Chondrocyte (in vitro differentiated cells): Measurements from ENCODE around the gene EXOSC5. TPM values are rescaled to one million over a fixed set of nuclear protein-coding genes. Genes with fewer than 3 reads are reported as not detected.

Source experiments
- DNase-seq: peaks from one replicate; pipeline ENCODE4 v3.0.0; 2021; ENCODE audit warnings: mixed read lengths, low spot score
- H3K27ac Mint-ChIP-seq: one replicate; pipeline ENCODE4 v1.8.0; 2021; ENCODE audit warnings: mild to moderate bottlenecking, moderate library complexity, mixed read lengths; ENCODE audit not compliant: unreplicated experiment
- H3K27me3 Mint-ChIP-seq: 2 replicates; pipeline ENCODE4 v1.8.0; 2021; ENCODE audit warnings: low read depth, mixed read lengths
- H3K36me3 Mint-ChIP-seq: 2 replicates; pipeline ENCODE4 v1.8.0; 2021; ENCODE audit warnings: low read depth, mixed read lengths
- H3K4me1 Mint-ChIP-seq: 2 replicates; pipeline ENCODE4 v1.8.0; 2021; ENCODE audit warnings: low read depth, mild to moderate bottlenecking, mixed read lengths
- H3K4me3 Mint-ChIP-seq: one replicate; pipeline ENCODE4 v1.8.0; 2021; ENCODE audit warnings: mild to moderate bottlenecking, moderate library complexity, mixed read lengths; ENCODE audit not compliant: unreplicated experiment
- H3K9me3 Mint-ChIP-seq: 2 replicates; pipeline ENCODE4 v1.8.0; 2021; ENCODE audit warnings: low read depth, mixed read lengths
- total RNA-seq: library from RNA; stranded (reverse); gene quantifications from 3 replicates; pipeline ENCODE4 v1.2.1, GENCODE V29; 2021
- TF ChIP-seq, protein P1 (sequence below): fragments of 200-600 bp; sonication (generic); IDR thresholded peaks from 2 replicates; pipeline ENCODE4 v1.5.0; 2021; ENCODE audit warnings: antibody characterized with exemption, mild to moderate bottlenecking, moderate library complexity

The EXOSC5 gene
- total RNA-seq, 1 donor from 2014 or later, result 5.5 TPM

- no peak overlapping the region for H3K4me3 Mint-ChIP-seq
- no peak overlapping the region for H3K27ac Mint-ChIP-seq
Measured at GRCh38 chr19:41427647-41428480, 30.7 kb upstream of the EXOSC5 start.

DNA sequence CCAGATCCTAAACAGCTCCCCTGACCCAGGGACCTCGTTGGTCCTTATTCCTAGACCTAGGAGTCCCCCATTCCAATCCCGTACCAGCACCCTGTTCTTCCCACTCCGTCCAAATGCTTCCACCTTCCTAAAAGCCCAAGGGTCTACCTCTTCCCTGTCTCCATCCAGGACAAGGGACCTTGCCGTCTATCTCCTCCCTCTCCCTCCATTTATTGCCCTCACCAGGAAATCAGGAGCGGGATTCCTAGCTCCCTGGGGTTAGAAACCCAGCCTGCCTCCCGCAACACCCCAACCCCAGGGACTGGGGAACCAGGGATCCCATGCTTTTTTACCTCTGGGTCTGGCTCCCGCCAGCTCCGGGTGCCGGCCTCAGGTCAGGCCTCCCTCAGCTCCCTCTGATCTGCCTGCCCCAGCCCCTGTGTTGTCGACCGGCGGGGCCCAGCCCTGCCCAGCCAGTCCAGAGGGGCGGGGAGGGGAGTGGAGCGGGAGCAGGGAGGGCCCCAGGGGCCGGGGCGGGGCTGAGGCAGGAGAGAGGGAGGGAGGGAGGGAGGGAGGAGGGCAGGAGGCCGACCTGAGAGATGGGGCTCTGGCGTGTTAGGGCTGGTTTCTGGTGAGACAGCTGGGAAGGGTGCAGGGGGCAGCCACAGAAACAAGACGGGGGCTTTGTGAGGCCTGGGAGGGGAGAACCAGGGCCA lies 29.9 kb upstream of the EXOSC5 start, which contains the start of gene B3GNT8:
Gene B3GNT8, minus strand, starts transcription at position 423 of the 695 bp plus-strand sequence. CDS start 596 bp downstream, outside the sequence.
- Mint-ChIP-seq H3K36me3 (peaks cover 10% of the 10 kb centered on the region), H3K4me1 (peaks cover 10% of the 10 kb centered on the region), H3K27ac (peak within 1 kb of the TSS; percentile 80), H3K4me3 (peak within 1 kb of the TSS; percentile 54), H3K9me3 (no peaks in the 10 kb centered on the region), H3K27me3 (no peaks in the 10 kb centered on the region)
- no peak for DNase-seq
- TF ChIP-seq, protein P1, sequence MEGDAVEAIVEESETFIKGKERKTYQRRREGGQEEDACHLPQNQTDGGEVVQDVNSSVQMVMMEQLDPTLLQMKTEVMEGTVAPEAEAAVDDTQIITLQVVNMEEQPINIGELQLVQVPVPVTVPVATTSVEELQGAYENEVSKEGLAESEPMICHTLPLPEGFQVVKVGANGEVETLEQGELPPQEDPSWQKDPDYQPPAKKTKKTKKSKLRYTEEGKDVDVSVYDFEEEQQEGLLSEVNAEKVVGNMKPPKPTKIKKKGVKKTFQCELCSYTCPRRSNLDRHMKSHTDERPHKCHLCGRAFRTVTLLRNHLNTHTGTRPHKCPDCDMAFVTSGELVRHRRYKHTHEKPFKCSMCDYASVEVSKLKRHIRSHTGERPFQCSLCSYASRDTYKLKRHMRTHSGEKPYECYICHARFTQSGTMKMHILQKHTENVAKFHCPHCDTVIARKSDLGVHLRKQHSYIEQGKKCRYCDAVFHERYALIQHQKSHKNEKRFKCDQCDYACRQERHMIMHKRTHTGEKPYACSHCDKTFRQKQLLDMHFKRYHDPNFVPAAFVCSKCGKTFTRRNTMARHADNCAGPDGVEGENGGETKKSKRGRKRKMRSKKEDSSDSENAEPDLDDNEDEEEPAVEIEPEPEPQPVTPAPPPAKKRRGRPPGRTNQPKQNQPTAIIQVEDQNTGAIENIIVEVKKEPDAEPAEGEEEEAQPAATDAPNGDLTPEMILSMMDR, result no peak

More at GRCh38 chr19:41427647-41428480, 30.7 kb upstream of the EXOSC5 start:
- TF ChIP-seq, protein P1, result no peak
- Mint-ChIP-seq H3K36me3 (peaks cover 5% of the 10 kb centered on the region), H3K9me3 (no peaks in the 10 kb centered on the region), H3K4me1 (peaks cover 10% of the 10 kb centered on the region), H3K27me3 (no peaks in the 10 kb centered on the region)
- no peak for DNase-seq

DNA sequence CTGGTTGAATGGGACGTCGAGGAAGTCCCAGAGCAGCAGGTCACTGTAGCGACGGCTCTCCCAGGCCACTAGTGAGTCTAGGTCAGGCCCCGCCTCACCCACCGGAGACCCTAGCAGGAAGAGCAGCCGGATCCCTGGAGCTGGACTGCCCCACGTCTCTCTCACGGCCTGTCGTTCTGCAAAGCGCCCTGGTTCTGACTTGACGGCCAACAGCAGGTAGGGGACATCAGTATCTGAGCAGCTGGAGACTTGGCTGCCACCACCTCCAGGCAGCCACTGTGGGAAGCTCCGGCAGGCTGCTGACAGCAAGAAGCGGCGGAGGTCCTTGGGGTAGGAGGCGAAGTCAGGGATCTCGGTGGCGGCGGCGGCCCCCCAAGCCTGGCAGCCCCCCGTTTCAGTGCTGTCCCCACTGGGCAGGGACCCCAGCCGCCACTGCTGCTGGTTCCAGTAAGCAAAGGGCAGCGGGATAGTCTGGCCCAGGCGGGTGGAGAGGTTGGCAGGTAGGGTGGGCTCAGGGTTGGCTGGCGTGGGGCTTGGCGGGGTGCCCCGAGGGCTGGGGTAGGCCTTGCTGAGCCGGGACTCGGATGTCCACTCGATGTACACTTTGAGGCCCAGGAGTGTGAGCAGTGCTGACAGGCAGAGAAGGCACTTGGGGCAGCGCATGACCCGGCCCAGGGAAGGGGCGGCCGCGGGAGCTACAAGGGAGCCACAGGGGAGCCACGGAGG lies 29.1 kb upstream of the EXOSC5 start:
- DNase-seq, result no peak
- TF ChIP-seq, protein P1, result no peak
- no peaks in the 10 kb centered on the region for H3K9me3 Mint-ChIP-seq
- no peak overlapping the region for H3K27ac Mint-ChIP-seq
- H3K36me3 Mint-ChIP-seq, result peaks cover 15% of the 10 kb centered on the region
- peaks cover 10% of the 10 kb centered on the region for H3K4me1 Mint-ChIP-seq
- H3K27me3 Mint-ChIP-seq, result no peaks in the 10 kb centered on the region
- no peak overlapping the region for H3K4me3 Mint-ChIP-seq

GRCh38 chr19:41425174-41426115 lies 28.3 kb upstream of the EXOSC5 start:
- Mint-ChIP-seq H3K27ac (no peak overlapping the region), H3K4me1 (peaks cover 10% of the 10 kb centered on the region), H3K27me3 (no peaks in the 10 kb centered on the region), H3K9me3 (no peaks in the 10 kb centered on the region), H3K36me3 (peaks cover 16% of the 10 kb centered on the region), H3K4me3 (no peak overlapping the region)
- no peak for DNase-seq
- TF ChIP-seq, protein P1, result no peak
